IMR-90 (cell line): ENCODE results near the gene ATXN1. TPM values are rescaled to one million over a fixed set of nuclear protein-coding genes. Genes with fewer than 3 reads are reported as not detected.
A peak's percentile ranks its signal among the peaks of the same experiment; 100 is the strongest.

Experiments used
- ATAC-seq: fragments of 200-7000 bp; cut with Tn5 transposase; 2 replicates; pipeline ENCODE4 v1.9.1; 2020; ENCODE audit warnings: low read depth, mild to moderate bottlenecking, moderate library complexity
- BruUV-seq: library from RNA; stranded (reverse); fragments of 400-500 nt; replicated peaks from 2 replicates; lab custom pipeline; 2021; lab: Mats Ljungman, UMichigan
- CTCF ChIA-PET: fragments of 300-600 bp; formaldehyde crosslinking; extraction: SDS; loops from one replicate; lab custom pipeline; 2021; ENCODE audit warnings: antibody characterized with exemption; lab: Yijun Ruan, JAX
- POLR2A ChIA-PET: fragments of 300-600 bp; sonication (Branson Sonifier 250); formaldehyde crosslinking; loops from one replicate; lab custom pipeline; 2022; ENCODE audit warnings: antibody characterized with exemption; ENCODE audit not compliant: unreplicated experiment; lab: Charles Lee
- DNase-seq: peaks from one replicate; pipeline ENCODE4 v3.0.0; 2013
- H2AFZ ChIP-seq: replicated peaks from 2 replicates; pipeline ENCODE3; 2013; ENCODE audit warnings: low read length, mild to moderate bottlenecking; ENCODE audit not compliant: poor library complexity
- H2AK5ac ChIP-seq: 2 replicates; pipeline ENCODE4 v1.6.1; 2013; ENCODE audit warnings: low read depth, low read length, inconsistent platforms
- H2AK9ac ChIP-seq: replicated peaks from 2 replicates; pipeline ENCODE3; 2013; ENCODE audit warnings: mild to moderate bottlenecking, low read depth, low read length, moderate library complexity; ENCODE audit not compliant: poor library complexity
- H2BK120ac ChIP-seq: 2 replicates; pipeline ENCODE4 v1.6.1; 2013; ENCODE audit warnings: low read depth, low read length, inconsistent platforms
- H2BK15ac ChIP-seq: 3 replicates; pipeline ENCODE4 v1.6.1; 2013; ENCODE audit warnings: low read depth, low read length, inconsistent platforms
- H2BK20ac ChIP-seq: 2 replicates; pipeline ENCODE4 v1.6.1; 2013; ENCODE audit warnings: low read depth, mild to moderate bottlenecking, inconsistent platforms, low read length, moderate library complexity
- H2BK5ac ChIP-seq: 2 replicates; pipeline ENCODE4 v1.6.1; 2013; ENCODE audit warnings: mild to moderate bottlenecking, low read depth, low read length, inconsistent platforms; ENCODE audit not compliant: poor library complexity, severe bottlenecking
- H3K14ac ChIP-seq: replicated peaks from 2 replicates; pipeline ENCODE4 v1.6.1; 2013; ENCODE audit warnings: low read depth, low read length, inconsistent platforms
- H3K18ac ChIP-seq: 2 replicates; pipeline ENCODE4 v1.6.1; 2013; ENCODE audit warnings: low read depth, low read length, control low read depth
- H3K23ac ChIP-seq: 2 replicates; pipeline ENCODE4 v1.6.1; 2013; ENCODE audit warnings: low read depth, low read length, inconsistent platforms
- H3K27ac ChIP-seq: 2 replicates; pipeline ENCODE4 v1.5.1; 2013; ENCODE audit warnings: mild to moderate bottlenecking, control low read depth, low read length; ENCODE audit not compliant: insufficient read depth
- H3K27me3 ChIP-seq: 2 replicates; pipeline ENCODE4 v1.6.1; 2013; ENCODE audit warnings: low read length; ENCODE audit not compliant: control insufficient read depth, insufficient read depth
- H3K36me3 ChIP-seq: 2 replicates; pipeline ENCODE4 v1.6.1; 2013; ENCODE audit warnings: low read length, mixed read lengths; ENCODE audit not compliant: control insufficient read depth, insufficient read depth
- H3K4ac ChIP-seq: 2 replicates; pipeline ENCODE4 v1.6.1; 2013; ENCODE audit warnings: low read depth, low read length, inconsistent platforms
- H3K4me1 ChIP-seq: 2 replicates; pipeline ENCODE4 v1.6.1; 2013; ENCODE audit warnings: low read length, mixed read lengths; ENCODE audit not compliant: control insufficient read depth, insufficient read depth
- H3K4me2 ChIP-seq: 2 replicates; pipeline ENCODE4 v1.6.1; 2013; ENCODE audit warnings: low read depth, mild to moderate bottlenecking, control low read depth, low read length, moderate library complexity
- H3K4me3 ChIP-seq: 2 replicates; pipeline ENCODE4 v1.5.1; 2013; ENCODE audit warnings: low read depth, mild to moderate bottlenecking, control low read depth, low read length, moderate library complexity; ENCODE audit not compliant: insufficient read depth
- H3K56ac ChIP-seq: 2 replicates; pipeline ENCODE4 v1.6.1; 2013; ENCODE audit warnings: low read length, inconsistent platforms; ENCODE audit not compliant: insufficient read depth; ENCODE audit errors: extremely low read depth
- H3K79me1 ChIP-seq, 2 experiments: 2 replicates each; pipeline ENCODE4 v1.6.1; 2013; ENCODE audit warnings: low read length in 2 of 2, inconsistent platforms in 1 of 2, low read depth in 1 of 2
- H3K9ac ChIP-seq: 2 replicates; pipeline ENCODE4 v1.6.1; 2013; ENCODE audit warnings: low read depth, low read length, control low read depth
- H3K9me1 ChIP-seq: 2 replicates; pipeline ENCODE4 v1.6.1; 2013; ENCODE audit warnings: low read length, inconsistent platforms; ENCODE audit not compliant: insufficient read depth
- H3K9me3 ChIP-seq: 2 replicates; pipeline ENCODE4 v1.6.1; 2013; ENCODE audit warnings: low read length; ENCODE audit not compliant: control insufficient read depth, insufficient read depth
- H4K20me1 ChIP-seq: 2 replicates; pipeline ENCODE4 v1.6.1; 2013; ENCODE audit warnings: low read length, inconsistent platforms; ENCODE audit not compliant: insufficient read depth
- H4K5ac ChIP-seq: 2 replicates; pipeline ENCODE4 v1.6.1; 2013; ENCODE audit warnings: mild to moderate bottlenecking, low read depth, low read length, control low read depth
- H4K8ac ChIP-seq, 2 experiments: 2 replicates each; pipeline ENCODE4 v1.6.1; 2013; ENCODE audit warnings: low read depth in 2 of 2, low read length in 2 of 2, control low read depth in 1 of 2, inconsistent platforms in 1 of 2
- H4K91ac ChIP-seq: 2 replicates; pipeline ENCODE4 v1.6.1; 2013; ENCODE audit warnings: low read depth, low read length, inconsistent platforms; ENCODE audit not compliant: insufficient read depth
- CTCF ChIP-seq: conservative IDR thresholded peaks from 2 replicates; pipeline ENCODE4 v1.5.1; 2012; ENCODE audit warnings: mild to moderate bottlenecking, low read depth, low read length, improper control_type of control experiment
- FOS ChIP-seq: fragments of 150-350 bp; IDR thresholded peaks from 2 replicates; pipeline ENCODE4 v1.6.1; 2016; ENCODE audit warnings: low read depth, low read length
- MAFK ChIP-seq: IDR thresholded peaks from 2 replicates; pipeline ENCODE4 v1.6.1; 2012; ENCODE audit warnings: low read depth, low read length, improper control_type of control experiment
- MAZ ChIP-seq: IDR thresholded peaks from 2 replicates; pipeline ENCODE4 v1.6.1; 2012; ENCODE audit warnings: low read depth, mild to moderate bottlenecking, low read length, improper control_type of control experiment, moderate library complexity, borderline replicate concordance
- MXI1 ChIP-seq: IDR thresholded peaks from 2 replicates; pipeline ENCODE4 v1.6.1; 2012; ENCODE audit warnings: low read depth, mild to moderate bottlenecking, low read length, moderate library complexity, borderline replicate concordance
- NFE2L2 ChIP-seq: fragments of 150-350 bp; IDR thresholded peaks from 2 replicates; pipeline ENCODE4 v1.6.1; 2016; ENCODE audit warnings: low read depth, mild to moderate bottlenecking, low read length
- SMC3 ChIP-seq: fragments of 150-350 bp; IDR thresholded peaks from 2 replicates; pipeline ENCODE4 v1.6.1; 2016; ENCODE audit warnings: low read depth, mild to moderate bottlenecking, antibody characterized with exemption, low read length, moderate library complexity
- WGBS, 2 experiments: methylation state at CpG; one replicate each; pipeline versions ENCODE4 v1.1.5 to v1.1.7; 2013; ENCODE audit warnings: missing lambda C conversion rate in 2 of 2; ENCODE audit not compliant: insufficient read length in 1 of 2; ENCODE audit errors: extremely low coverage in 2 of 2; 5-methylcytosine and 5-hydroxymethylcytosine counted together
- dilution Hi-C: fragments of 300-500 bp; cut with HindIII; formaldehyde crosslinking; loops from one replicate; pipeline ENCODE4 v1.14.3; 2018; ENCODE audit warnings: low sequenced_read_pairs; ENCODE audit not compliant: unreplicated experiment
- in situ Hi-C: fragments of 300-500 bp; cut with MboI; formaldehyde crosslinking; loops from 3 replicates; pipeline ENCODE4 v1.14.3; 2019; ENCODE audit warnings: low sequenced_read_pairs, inconsistent platforms, mixed read lengths
- intact Hi-C: fragments of 100-400 bp; cut with micrococcal nuclease; formaldehyde crosslinking; loops from 2 replicates; pipeline ENCODE4 v1.10.0; 2022
- polyA plus RNA-seq, 3 experiments: library from polyadenylated mRNA; depleted of rRNA; stranded (reverse); fragments of >200 nt; gene quantifications; 2 replicates each; pipeline ENCODE4 v1.2.3, GENCODE V29; 2012; ENCODE audit warnings: low replicate concordance in 1 of 3
- total RNA-seq: library from RNA; depleted of rRNA; stranded (reverse); fragments of >200 nt; gene quantifications from 2 replicates; pipeline ENCODE4 v1.2.3, GENCODE V29; 2012

The ATXN1 gene
- total and polyA plus RNA-seq, 2 of the 4 experiments (the other 2 are of a cell fraction), result 7.3 to 11.1 TPM

GRCh38 chr6:16572317-16572716, 188.9 kb downstream of the ATXN1 start:
- DNase-seq (no peak), ATAC-seq (no peak)
- no peak overlapping the region for H2BK15ac ChIP-seq
- TF ChIP-seq MAFK, result peak; percentile 75
- TF ChIP-seq SMC3, result no peak
- TF ChIP-seq MXI1, result no peak
- no peak for TF ChIP-seq NFE2L2
- TF ChIP-seq MAZ, result no peak
- TF ChIP-seq FOS, result no peak
- TF ChIP-seq CTCF, result no peak
- BruUV-seq, result no TSS peak
- no peak overlapping the region for H4K5ac ChIP-seq
- H3K56ac ChIP-seq, result no peak overlapping the region
- peaks cover 10% of the 10 kb centered on the region; the same call in 1 of the 2 replicates for H3K9me1 ChIP-seq
- H3K79me1 ChIP-seq, result peaks cover 8 to 9% of the 10 kb centered on the region in 2 experiments; a peak in 3 of 4 replicates
- H3K14ac ChIP-seq, result no peak overlapping the region
- no peak overlapping the region for H3K23ac ChIP-seq
- H3K18ac ChIP-seq, result no peak overlapping the region
- intact Hi-C loops (no loop called here), in situ Hi-C loops (no loop called here), dilution Hi-C loops (no loop called here)
- no peak overlapping the region for H4K8ac ChIP-seq
- no peak overlapping the region for H3K4ac ChIP-seq
- H3K27me3 ChIP-seq, result no peaks in the 10 kb centered on the region
- H2AK5ac ChIP-seq, result no peak overlapping the region
- H3K27ac ChIP-seq, result no peak overlapping the region
- no peak overlapping the region for H4K91ac ChIP-seq
- H2AFZ ChIP-seq, result no peak overlapping the region
- no peak overlapping the region for H2AK9ac ChIP-seq
- WGBS, 2 experiments, result no CpG with 5 or more reads among the region's 5 CpGs
- H3K4me1 ChIP-seq, result peaks cover 4% of the 10 kb centered on the region
- no peak overlapping the region for H2BK20ac ChIP-seq
- no peak overlapping the region for H3K9ac ChIP-seq
- H3K4me3 ChIP-seq, result no peak overlapping the region
- ChIA-PET CTCF (no interaction called here), POLR2A (no interaction called here)
- H4K20me1 ChIP-seq, result no peaks in the 10 kb centered on the region
- no peaks in the 10 kb centered on the region for H3K9me3 ChIP-seq
- no peak overlapping the region for H3K4me2 ChIP-seq
- no peak overlapping the region for H2BK5ac ChIP-seq
- H2BK120ac ChIP-seq, result no peak overlapping the region
- peaks cover 5% of the 10 kb centered on the region; the same call in 1 of the 2 replicates for H3K36me3 ChIP-seq
